IgD-negative memory B cell (primary cell): ENCODE measurements around the gene SGSH. TPM values are rescaled to one million over a fixed set of nuclear protein-coding genes. Genes with fewer than 3 reads are reported as not detected.
"Not testable (repeated sequence)": the region's sequence is repeated elsewhere in the genome, so short reads cannot be mapped to it uniquely, and the experiment has no call there.

Source experiments
- H3K27ac Mint-ChIP-seq, 3 donors: one replicate each; pipeline ENCODE4 v1.8.0; 2020 to 2022; ENCODE audit warnings: mild to moderate bottlenecking in 3 of 3, mixed read lengths in 3 of 3, moderate library complexity in 1 of 3
- H3K27me3 Mint-ChIP-seq: one replicate; pipeline ENCODE4 v1.8.0; 2021; ENCODE audit warnings: mixed read lengths
- H3K36me3 Mint-ChIP-seq: one replicate; pipeline ENCODE4 v1.8.0; 2020; ENCODE audit warnings: mild to moderate bottlenecking, mixed read lengths
- H3K4me1 Mint-ChIP-seq, 3 donors: one replicate each; pipeline ENCODE4 v1.8.0; 2020 to 2022; ENCODE audit warnings: mixed read lengths in 3 of 3, mild to moderate bottlenecking in 1 of 3
- H3K4me3 Mint-ChIP-seq, 4 donors: one replicate each; pipeline ENCODE4 v1.8.0; 2020 to 2022; ENCODE audit warnings: mild to moderate bottlenecking in 4 of 4, mixed read lengths in 4 of 4, moderate library complexity in 3 of 4
- H3K9me3 Mint-ChIP-seq, 3 donors: one replicate each; pipeline ENCODE4 v1.8.0; 2020 to 2021; ENCODE audit warnings: mixed read lengths in 3 of 3, mild to moderate bottlenecking in 1 of 3
- polyA plus RNA-seq: library from polyadenylated mRNA; unstranded; fragments of 300-500 nt; fragmentation: Illumina TruSeq; gene quantifications from one replicate; pipeline ENCODE4 v1.2.3, GENCODE V29; 2021

Gene SGSH
- polyA plus RNA-seq, 1 donor from 2014 or later = 31.6 TPM

GRCh38 chr17:80246266-80246681 is 26.1 kb upstream of the SGSH start:
- Mint-ChIP-seq H3K4me3 (no peak overlapping the region), H3K4me1 (no peaks in the 10 kb centered on the region), H3K27me3 (peaks cover 2% of the 10 kb centered on the region), H3K36me3 (peaks cover 2% of the 10 kb centered on the region), H3K9me3 (no peaks in the 10 kb centered on the region), H3K27ac (no peak overlapping the region)

- Mint-ChIP-seq H3K4me1 (no peaks in the 10 kb centered on the region), H3K4me3 (no peak overlapping the region), H3K27me3 (peaks cover 2% of the 10 kb centered on the region), H3K27ac (no peak overlapping the region), H3K9me3 (no peaks in the 10 kb centered on the region), H3K36me3 (peaks cover 2% of the 10 kb centered on the region)
These were observed 25.6 kb upstream of the SGSH start for GRCh38 chr17:80245566-80246265.

GRCh38 chr17:80244871-80245509 is 24.9 kb upstream of the SGSH start:
- H3K27ac Mint-ChIP-seq = no peak overlapping the region

GRCh38 chr17:80244448-80244847 is 24.3 kb upstream of the SGSH start:
- H3K27ac Mint-ChIP-seq, H3K9me3 Mint-ChIP-seq, H3K27me3 Mint-ChIP-seq, H3K36me3 Mint-ChIP-seq, H3K4me3 Mint-ChIP-seq, H3K4me1 Mint-ChIP-seq: not testable (repeated sequence)

More at GRCh38 chr17:80244871-80245509, 24.9 kb upstream of the SGSH start:
- Mint-ChIP-seq H3K9me3 (no peaks in the 10 kb centered on the region), H3K4me1 (no peaks in the 10 kb centered on the region), H3K36me3 (peaks cover 2% of the 10 kb centered on the region), H3K4me3 (no peak overlapping the region), H3K27me3 (peaks cover 2% of the 10 kb centered on the region)

GRCh38 chr17:80243526-80244433 is 23.6 kb upstream of the SGSH start:
- Mint-ChIP-seq H3K27ac (no peak overlapping the region), H3K4me1 (no peaks in the 10 kb centered on the region), H3K4me3 (no peak overlapping the region), H3K36me3 (peaks cover 2% of the 10 kb centered on the region), H3K9me3 (no peaks in the 10 kb centered on the region), H3K27me3 (no peaks in the 10 kb centered on the region)

- H3K27me3 Mint-ChIP-seq = no peaks in the 10 kb centered on the region
- no peak overlapping the region for H3K4me3 Mint-ChIP-seq
- no peak overlapping the region for H3K27ac Mint-ChIP-seq
- no peaks in the 10 kb centered on the region for H3K9me3 Mint-ChIP-seq
- H3K36me3 Mint-ChIP-seq = peaks cover 2% of the 10 kb centered on the region
- H3K4me1 Mint-ChIP-seq = no peaks in the 10 kb centered on the region
These were observed 22.4 kb upstream of the SGSH start for GRCh38 chr17:80242505-80242904.

GRCh38 chr17:80237386-80237785 is 17.3 kb upstream of the SGSH start:
- Mint-ChIP-seq H3K4me1 (no peaks in the 10 kb centered on the region), H3K36me3 (no peaks in the 10 kb centered on the region), H3K27ac (no peak overlapping the region), H3K4me3 (no peak overlapping the region), H3K27me3 (no peaks in the 10 kb centered on the region), H3K9me3 (peaks cover 2 to 13% (median 12%) of the 10 kb centered on the region in 3 donors)

- H3K9me3 Mint-ChIP-seq = peaks cover 2 to 13% (median 13%) of the 10 kb centered on the region in 3 donors
- no peaks in the 10 kb centered on the region for H3K27me3 Mint-ChIP-seq
- H3K4me3 Mint-ChIP-seq = no peak overlapping the region
- H3K36me3 Mint-ChIP-seq = no peaks in the 10 kb centered on the region
- H3K4me1 Mint-ChIP-seq = no peaks in the 10 kb centered on the region
- H3K27ac Mint-ChIP-seq = no peak overlapping the region
These were observed 16.8 kb upstream of the SGSH start for GRCh38 chr17:80236911-80237310.

- Mint-ChIP-seq H3K4me1 (no peaks in the 10 kb centered on the region), H3K9me3 (peaks cover 2 to 19% (median 16%) of the 10 kb centered on the region in 3 donors), H3K36me3 (peaks cover 2% of the 10 kb centered on the region), H3K27ac (no peak overlapping the region), H3K27me3 (no peaks in the 10 kb centered on the region), H3K4me3 (peak overlapping the region in 1 of 4 donors; percentile 72)
These were observed 13.1 kb upstream of the SGSH start for GRCh38 chr17:80233202-80233601.

GRCh38 chr17:80232438-80232837 is 12.3 kb upstream of the SGSH start:
- Mint-ChIP-seq H3K36me3 (peaks cover 2% of the 10 kb centered on the region), H3K9me3 (peaks cover 2 to 19% (median 16%) of the 10 kb centered on the region in 3 donors), H3K27ac (no peak overlapping the region), H3K4me1 (no peaks in the 10 kb centered on the region), H3K27me3 (no peaks in the 10 kb centered on the region), H3K4me3 (no peak overlapping the region)

GRCh38 chr17:80229011-80229410 is 8.9 kb upstream of the SGSH start:
- Mint-ChIP-seq H3K27me3 (no peaks in the 10 kb centered on the region), H3K4me1 (no peaks in the 10 kb centered on the region), H3K36me3 (peaks cover 3% of the 10 kb centered on the region)

GRCh38 chr17:80228477-80228876 is 8.3 kb upstream of the SGSH start:
- Mint-ChIP-seq H3K36me3 (peaks cover 3% of the 10 kb centered on the region), H3K27ac (no peak overlapping the region), H3K27me3 (no peaks in the 10 kb centered on the region), H3K4me1 (no peaks in the 10 kb centered on the region), H3K9me3 (peaks cover 2 to 11% (median 10%) of the 10 kb centered on the region in 3 donors), H3K4me3 (no peak overlapping the region)

More at GRCh38 chr17:80229011-80229410, 8.9 kb upstream of the SGSH start:
- H3K27ac Mint-ChIP-seq = no peak overlapping the region
- no peak overlapping the region for H3K4me3 Mint-ChIP-seq
- peaks cover 2 to 12% (median 10%) of the 10 kb centered on the region in 3 donors for H3K9me3 Mint-ChIP-seq

- no peak overlapping the region for H3K4me3 Mint-ChIP-seq
- H3K27me3 Mint-ChIP-seq = no peaks in the 10 kb centered on the region
These were observed 7.5 kb upstream of the SGSH start for GRCh38 chr17:80227666-80228065.

GRCh38 chr17:80227156-80227555 is 7.0 kb upstream of the SGSH start:
- Mint-ChIP-seq H3K36me3 (peaks cover 3% of the 10 kb centered on the region), H3K27ac (no peak overlapping the region), H3K9me3 (peaks cover 0 to 6% (median 3%) of the 10 kb centered on the region in 3 donors), H3K4me3 (peak overlapping the region in 1 of 4 donors; percentile 53), H3K27me3 (no peaks in the 10 kb centered on the region), H3K4me1 (no peaks in the 10 kb centered on the region)

More at GRCh38 chr17:80227666-80228065, 7.5 kb upstream of the SGSH start:
- Mint-ChIP-seq H3K9me3 (peaks cover 0 to 7% (median 6%) of the 10 kb centered on the region in 3 donors), H3K36me3 (peaks cover 3% of the 10 kb centered on the region), H3K27ac (no peak overlapping the region), H3K4me1 (no peaks in the 10 kb centered on the region)

- Mint-ChIP-seq H3K9me3 (no peaks in the 10 kb centered on the region), H3K4me1 (peaks cover 0 to 2% (median 0%) of the 10 kb centered on the region in 3 donors), H3K36me3 (peaks cover 1% of the 10 kb centered on the region), H3K4me3 (peak overlapping the region in 1 of 4 donors; percentile 39), H3K27ac (no peak overlapping the region), H3K27me3 (no peaks in the 10 kb centered on the region)
These were observed 5.1 kb upstream of the SGSH start for GRCh38 chr17:80225230-80225629.
